B cell (primary cell): ENCODE data around the gene NODAL. TPM values are rescaled to one million over a fixed set of nuclear protein-coding genes. Genes with fewer than 3 reads are reported as not detected.

Experiments used
- ATAC-seq: fragments of 200-7000 bp; cut with Tn5 transposase; one replicate; pipeline ENCODE4 v1.10.0; 2021; ENCODE audit warnings: low read depth, mild to moderate bottlenecking, moderate number of reproducible peaks, moderate library complexity
- CTCF ChIA-PET: fragments of 350-600 bp; sonication (Branson Sonifier 250); formaldehyde crosslinking; loops from one replicate; lab custom pipeline; 2021; ENCODE audit warnings: antibody characterized with exemption, inconsistent platforms; lab: Charles Lee
- POLR2A ChIA-PET: fragments of 350-600 bp; sonication (Branson Sonifier 250); formaldehyde crosslinking; loops from one replicate; lab custom pipeline; 2021; ENCODE audit warnings: antibody characterized with exemption; lab: Charles Lee
- DNase-seq: peaks from one replicate; pipeline ENCODE4 v3.0.0; 2013
- H2AFZ ChIP-seq: 2 replicates; pipeline ENCODE4 v1.6.1; 2012; ENCODE audit warnings: mild to moderate bottlenecking, low read depth, low read length; ENCODE audit not compliant: insufficient read depth, poor library complexity, severe bottlenecking
- H3K27ac ChIP-seq, 2 donors: 1 replicate in 1 of 2; 2 replicates in 1 of 2; pipeline ENCODE4 v1.5.1; 2012 to 2013; ENCODE audit warnings: low read length in 2 of 2, mild to moderate bottlenecking in 2 of 2, moderate library complexity in 1 of 2
- H3K27me3 ChIP-seq, 4 experiments: fragments of 200-600 bp in 1 of 4; sonication (generic) in 1 of 4; replicated peaks in 1 of 4; 1 replicate in 2 of 4; 2 replicates in 2 of 4; pipeline versions ENCODE4 v1.6.1 to v1.7.0; 2013 to 2016; ENCODE audit warnings: low read length in 3 of 4, mild to moderate bottlenecking in 2 of 4, mixed read lengths in 1 of 4, moderate library complexity in 1 of 4; ENCODE audit not compliant: insufficient read depth in 4 of 4, control insufficient read depth in 3 of 4; ENCODE audit errors: control extremely low read depth in 1 of 4
- H3K36me3 ChIP-seq, 2 experiments: replicated peaks in 1 of 2; 1 replicate in 1 of 2; 2 replicates in 1 of 2; pipeline versions ENCODE4 v1.6.1 to v1.7.1; 2013; ENCODE audit warnings: low read length in 1 of 2; ENCODE audit not compliant: insufficient read depth in 2 of 2, control insufficient read depth in 1 of 2; ENCODE audit errors: control extremely low read depth in 1 of 2, extremely low read depth in 1 of 2
- H3K4me1 ChIP-seq, 2 donors: fragments of 200-600 bp in 1 of 2; sonication (generic) in 1 of 2; 1 replicate in 1 of 2; 2 replicates in 1 of 2; pipeline versions ENCODE4 v1.5.1 to v1.6.1; 2013 to 2017; ENCODE audit warnings: low read length in 2 of 2; ENCODE audit not compliant: control insufficient read depth in 2 of 2, insufficient read depth in 2 of 2
- H3K4me2 ChIP-seq: replicated peaks from 2 replicates; pipeline ENCODE3; 2012; ENCODE audit warnings: mild to moderate bottlenecking, low read depth, low read length; ENCODE audit not compliant: poor library complexity, severe bottlenecking
- H3K4me3 ChIP-seq, 5 experiments: fragments of 200-600 bp in 1 of 5; sonication (generic) in 1 of 5; 1 replicate in 3 of 5; 2 replicates in 2 of 5; pipeline versions ENCODE4 v1.5.1 to v1.7.0; 2011 to 2016; ENCODE audit warnings: low read length in 4 of 5, mild to moderate bottlenecking in 4 of 5, low read depth in 2 of 5, control low read depth in 1 of 5, moderate library complexity in 1 of 5; ENCODE audit not compliant: insufficient read depth in 1 of 5; ENCODE audit errors: control extremely low read depth in 1 of 5, extremely low read depth in 1 of 5
- H3K79me2 ChIP-seq: fragments of 200-600 bp; sonication (generic); one replicate; pipeline ENCODE4 v1.6.0; 2016; ENCODE audit warnings: low read length; ENCODE audit not compliant: control insufficient read depth, insufficient read depth
- H3K9ac ChIP-seq: fragments of 200-600 bp; sonication (generic); 2 replicates; pipeline ENCODE4 v1.6.1; 2017; ENCODE audit warnings: mild to moderate bottlenecking, low read length, moderate library complexity
- H3K9me3 ChIP-seq, 3 donors: one replicate each; pipeline versions ENCODE4 v1.6.1 to v1.7.1; 2013; ENCODE audit warnings: low read length in 2 of 3; ENCODE audit not compliant: control insufficient read depth in 2 of 3, insufficient read depth in 1 of 3; ENCODE audit errors: control extremely low read depth in 1 of 3
- H4K20me1 ChIP-seq: 2 replicates; pipeline ENCODE4 v1.6.0; 2012; ENCODE audit warnings: mild to moderate bottlenecking, low read length; ENCODE audit not compliant: insufficient read depth, control insufficient read depth, poor library complexity, severe bottlenecking
- H3K27ac Mint-ChIP-seq: one replicate; pipeline ENCODE4 v1.8.0; 2021; ENCODE audit warnings: mixed read lengths
- H3K27me3 Mint-ChIP-seq: one replicate; pipeline ENCODE4 v1.8.0; 2021; ENCODE audit warnings: mixed read lengths
- H3K4me1 Mint-ChIP-seq: one replicate; pipeline ENCODE4 v1.8.0; 2021; ENCODE audit warnings: mixed read lengths
- H3K4me3 Mint-ChIP-seq: one replicate; pipeline ENCODE4 v1.8.0; 2021; ENCODE audit warnings: mixed read lengths
- H3K9me3 Mint-ChIP-seq: one replicate; pipeline ENCODE4 v1.8.0; 2022; ENCODE audit warnings: mixed read lengths; ENCODE audit not compliant: insufficient read depth
- EZH2 ChIP-seq: IDR thresholded peaks from 2 replicates; pipeline ENCODE4 v1.6.1; 2012; ENCODE audit warnings: borderline replicate concordance, low read depth, mild to moderate bottlenecking, moderate library complexity, low read length; ENCODE audit not compliant: insufficient read depth, poor library complexity, severe bottlenecking
- WGBS: methylation state at CpG from one replicate; pipeline ENCODE4 v1.1.5; 2013; ENCODE audit warnings: missing lambda C conversion rate; ENCODE audit not compliant: insufficient coverage; 5-methylcytosine and 5-hydroxymethylcytosine counted together
- intact Hi-C: fragments of 100-400 bp; cut with micrococcal nuclease; formaldehyde crosslinking; loops from one replicate; pipeline ENCODE4 v1.10.0; 2022
- polyA plus RNA-seq: library from polyadenylated mRNA; depleted of rRNA; stranded (reverse); fragments of >200 nt; gene quantifications from 2 replicates; pipeline ENCODE4 v1.2.3, GENCODE V29; 2012
- total RNA-seq, 2 donors: library from RNA; stranded (reverse); fragments of 120-200 nt in 1 of 2; gene quantifications; 1 replicate in 1 of 2; 2 replicates in 1 of 2; pipeline versions ENCODE4 v1.2.3 to v1.2.4, GENCODE V29; 2013 to 2022
- TF ChIP-seq, protein P1 (sequence below): fragments of 200-600 bp; IDR thresholded peaks from one replicate; pipeline ENCODE4 v1.8.0; 2022; ENCODE audit warnings: antibody characterized with exemption, mild to moderate bottlenecking

Gene NODAL
- total and polyA plus RNA-seq, 2 donors (not counting 1 experiment from before 2014, with no cell fraction given): 0.06 TPM; not detected in 1

DNA sequence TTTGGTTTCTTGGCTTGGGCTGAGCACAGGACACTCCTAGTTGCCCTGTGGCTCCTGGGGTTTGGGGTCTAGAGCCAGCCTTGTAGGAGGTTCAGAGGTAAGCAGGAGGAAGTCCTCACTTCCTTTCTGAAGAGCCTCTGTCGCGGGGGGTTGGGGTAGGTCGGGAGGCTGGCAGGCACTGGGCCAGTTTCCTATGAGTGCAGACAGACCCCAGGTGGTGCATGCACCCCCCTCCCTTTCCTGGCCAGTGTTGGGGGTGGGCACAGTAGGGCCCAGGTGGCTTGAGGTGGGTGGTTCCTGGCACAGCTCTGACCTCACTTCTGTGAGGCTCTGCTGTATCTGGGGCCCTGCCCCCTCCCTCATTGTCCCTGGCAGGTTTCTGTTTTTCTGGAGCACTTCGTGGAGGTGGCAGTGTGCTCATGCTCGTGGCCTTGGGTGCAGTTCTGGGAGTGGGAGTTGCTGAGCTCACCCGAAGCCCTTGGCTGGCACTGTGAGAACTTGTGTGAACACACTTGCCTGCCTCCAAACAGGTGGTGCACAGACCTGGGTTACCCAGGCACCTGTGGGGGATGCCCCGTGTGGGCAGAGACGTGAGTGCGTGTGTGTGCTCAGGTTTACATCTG, 38.9 kb upstream of the NODAL start:
- H3K27ac ChIP-seq: peak overlapping the region in 1 of 2 donors; percentile 59
- peak; percentile 34 for ATAC-seq
- WGBS: 4% methylated on average over 8 of the region's 9 CpGs
- peak overlapping the region; percentile 88 for H3K4me3 Mint-ChIP-seq
- peak; percentile 71 for DNase-seq
- peak overlapping the region; percentile 72 for H3K9ac ChIP-seq
- peak overlapping the region in 3 of 5 experiments; percentile 56 to 64 (median 61) for H3K4me3 ChIP-seq
- no peaks in the 10 kb centered on the region for H4K20me1 ChIP-seq
- ChIA-PET POLR2A (no interaction called here), CTCF (interaction anchor here (1.2 to 2.7 kb wide), 5 partner anchors 11 to 57 kb away, joined by 3 to 11 read pairs (median 5); no protein-coding TSS in a partner anchor)
- no peaks in the 10 kb centered on the region for H3K9me3 Mint-ChIP-seq
- H3K27me3 ChIP-seq: peaks cover 0 to 7% (median 0%) of the 10 kb centered on the region in 4 experiments
- H3K79me2 ChIP-seq: peaks cover 29% of the 10 kb centered on the region
- peaks cover 40 to 42% of the 10 kb centered on the region in 2 donors for H3K4me1 ChIP-seq
- H3K9me3 ChIP-seq: no peaks in the 10 kb centered on the region
- intact Hi-C loops: loop anchor here (1.0 kb wide), 1 partner anchor 13 kb away; no protein-coding TSS in a partner anchor
- peak overlapping the region; percentile 77 for H3K27ac Mint-ChIP-seq
- no peaks in the 10 kb centered on the region for H3K36me3 ChIP-seq
- H3K4me1 Mint-ChIP-seq: peaks cover 55% of the 10 kb centered on the region
- TF ChIP-seq EZH2: no peak
- TF ChIP-seq, protein P1, sequence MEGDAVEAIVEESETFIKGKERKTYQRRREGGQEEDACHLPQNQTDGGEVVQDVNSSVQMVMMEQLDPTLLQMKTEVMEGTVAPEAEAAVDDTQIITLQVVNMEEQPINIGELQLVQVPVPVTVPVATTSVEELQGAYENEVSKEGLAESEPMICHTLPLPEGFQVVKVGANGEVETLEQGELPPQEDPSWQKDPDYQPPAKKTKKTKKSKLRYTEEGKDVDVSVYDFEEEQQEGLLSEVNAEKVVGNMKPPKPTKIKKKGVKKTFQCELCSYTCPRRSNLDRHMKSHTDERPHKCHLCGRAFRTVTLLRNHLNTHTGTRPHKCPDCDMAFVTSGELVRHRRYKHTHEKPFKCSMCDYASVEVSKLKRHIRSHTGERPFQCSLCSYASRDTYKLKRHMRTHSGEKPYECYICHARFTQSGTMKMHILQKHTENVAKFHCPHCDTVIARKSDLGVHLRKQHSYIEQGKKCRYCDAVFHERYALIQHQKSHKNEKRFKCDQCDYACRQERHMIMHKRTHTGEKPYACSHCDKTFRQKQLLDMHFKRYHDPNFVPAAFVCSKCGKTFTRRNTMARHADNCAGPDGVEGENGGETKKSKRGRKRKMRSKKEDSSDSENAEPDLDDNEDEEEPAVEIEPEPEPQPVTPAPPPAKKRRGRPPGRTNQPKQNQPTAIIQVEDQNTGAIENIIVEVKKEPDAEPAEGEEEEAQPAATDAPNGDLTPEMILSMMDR: no peak
- peak overlapping the region; percentile 4 for H2AFZ ChIP-seq
- peak overlapping the region; percentile 89 for H3K4me2 ChIP-seq
- no peaks in the 10 kb centered on the region for H3K27me3 Mint-ChIP-seq
